ENCODE data around the gene TBCD. TPM values are rescaled to one million over a fixed set of nuclear protein-coding genes. Genes with fewer than 3 reads are reported as not detected.

The TBCD gene
- total RNA-seq, 1 donor from 2014 or later: 49.9 TPM

DNA sequence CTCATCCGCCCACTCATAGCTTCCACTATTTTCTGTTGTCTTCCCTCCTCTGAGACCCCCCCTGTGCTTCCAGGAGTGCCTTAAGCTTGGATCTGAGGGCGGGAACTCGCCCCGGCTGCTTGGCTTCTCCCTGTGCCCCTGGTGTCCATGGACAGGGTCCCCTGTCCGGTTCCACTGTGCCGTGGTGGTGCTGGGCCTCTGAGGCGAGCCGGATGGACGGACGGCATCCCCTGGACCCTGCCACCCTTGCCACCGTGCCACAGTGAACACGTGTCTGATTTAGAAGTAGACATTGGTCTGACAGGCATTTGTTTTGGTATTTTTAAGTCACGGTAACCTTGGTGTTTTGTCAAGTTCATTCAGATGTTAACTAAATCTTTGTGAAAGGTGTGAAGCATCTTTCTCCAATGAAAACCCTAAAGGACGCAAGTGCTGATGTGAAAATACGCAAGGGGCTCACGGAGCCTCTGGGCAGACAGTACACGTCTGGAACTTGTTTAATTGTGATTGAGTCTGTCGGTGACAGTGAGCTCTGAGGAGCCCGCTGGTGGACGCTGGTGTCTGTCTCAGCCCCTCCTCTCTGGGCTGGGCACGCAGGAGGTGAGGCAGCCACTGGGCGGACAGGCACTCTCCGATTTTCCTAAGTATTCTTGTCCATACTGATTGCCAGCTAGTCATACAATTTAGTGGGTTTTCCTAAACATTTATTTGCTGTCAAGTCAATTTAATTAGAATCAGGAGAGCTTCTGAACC lies 61.6 kb downstream of the TBCD start:
- ChIA-PET CTCF (interaction anchor here (0.6 kb wide), 1 partner anchor 157 kb away, joined by 3 read pairs; no protein-coding TSS in a partner anchor), POLR2A (no interaction called here)
- H3K4me1 Mint-ChIP-seq: peaks cover 12% of the 10 kb centered on the region
- H3K27ac Mint-ChIP-seq: no peak overlapping the region
- H3K9me3 Mint-ChIP-seq: no peaks in the 10 kb centered on the region
- H3K27me3 Mint-ChIP-seq: no peaks in the 10 kb centered on the region
- intact Hi-C loops (cut with micrococcal nuclease): no loop called here
- ATAC-seq (ENCODE audit: low read depth): no peak
- H3K36me3 Mint-ChIP-seq (ENCODE audit: low read depth): peaks cover 61% of the 10 kb centered on the region
- no peak overlapping the region for H3K4me3 Mint-ChIP-seq
- TF ChIP-seq, protein P1, sequence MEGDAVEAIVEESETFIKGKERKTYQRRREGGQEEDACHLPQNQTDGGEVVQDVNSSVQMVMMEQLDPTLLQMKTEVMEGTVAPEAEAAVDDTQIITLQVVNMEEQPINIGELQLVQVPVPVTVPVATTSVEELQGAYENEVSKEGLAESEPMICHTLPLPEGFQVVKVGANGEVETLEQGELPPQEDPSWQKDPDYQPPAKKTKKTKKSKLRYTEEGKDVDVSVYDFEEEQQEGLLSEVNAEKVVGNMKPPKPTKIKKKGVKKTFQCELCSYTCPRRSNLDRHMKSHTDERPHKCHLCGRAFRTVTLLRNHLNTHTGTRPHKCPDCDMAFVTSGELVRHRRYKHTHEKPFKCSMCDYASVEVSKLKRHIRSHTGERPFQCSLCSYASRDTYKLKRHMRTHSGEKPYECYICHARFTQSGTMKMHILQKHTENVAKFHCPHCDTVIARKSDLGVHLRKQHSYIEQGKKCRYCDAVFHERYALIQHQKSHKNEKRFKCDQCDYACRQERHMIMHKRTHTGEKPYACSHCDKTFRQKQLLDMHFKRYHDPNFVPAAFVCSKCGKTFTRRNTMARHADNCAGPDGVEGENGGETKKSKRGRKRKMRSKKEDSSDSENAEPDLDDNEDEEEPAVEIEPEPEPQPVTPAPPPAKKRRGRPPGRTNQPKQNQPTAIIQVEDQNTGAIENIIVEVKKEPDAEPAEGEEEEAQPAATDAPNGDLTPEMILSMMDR (IDR thresholded peaks at IDR 0.05): no peak
- DNase-seq: no peak

DNA sequence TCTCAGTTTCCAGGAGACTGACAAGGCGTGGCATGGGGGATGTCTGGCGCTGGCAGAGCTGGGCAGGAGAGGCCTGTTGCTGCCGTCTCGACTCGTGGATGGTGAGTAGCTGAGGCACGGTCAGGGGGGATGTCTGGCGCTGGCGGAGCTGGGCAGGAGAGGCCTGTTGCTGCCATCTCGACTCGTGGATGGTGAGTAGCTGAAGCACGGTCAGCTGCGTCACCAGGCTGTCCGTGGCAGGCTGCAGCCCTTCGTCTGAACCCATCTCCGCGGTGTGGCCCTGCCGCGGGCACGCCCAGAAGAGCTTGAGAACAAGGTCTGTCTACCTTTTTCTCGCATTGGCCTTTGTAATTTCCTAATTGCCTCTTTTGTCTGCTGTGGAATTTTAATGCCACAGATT lies 63.0 kb downstream of the TBCD start:
- DNase-seq (no peak), ATAC-seq (ENCODE audit: low read depth) (no peak)
- CTCF ChIA-PET: no interaction called here
- H3K4me1 Mint-ChIP-seq: peaks cover 24% of the 10 kb centered on the region
- no peaks in the 10 kb centered on the region for H3K9me3 Mint-ChIP-seq
- no peak overlapping the region for H3K27ac Mint-ChIP-seq
- TF ChIP-seq, protein P1 (IDR thresholded peaks at IDR 0.05): no peak
- intact Hi-C loops (cut with micrococcal nuclease): no loop called here
- no peak overlapping the region for H3K4me3 Mint-ChIP-seq
- POLR2A ChIA-PET: no interaction called here
- peaks cover 56% of the 10 kb centered on the region for H3K36me3 Mint-ChIP-seq (ENCODE audit: low read depth)
- no peaks in the 10 kb centered on the region for H3K27me3 Mint-ChIP-seq

DNA sequence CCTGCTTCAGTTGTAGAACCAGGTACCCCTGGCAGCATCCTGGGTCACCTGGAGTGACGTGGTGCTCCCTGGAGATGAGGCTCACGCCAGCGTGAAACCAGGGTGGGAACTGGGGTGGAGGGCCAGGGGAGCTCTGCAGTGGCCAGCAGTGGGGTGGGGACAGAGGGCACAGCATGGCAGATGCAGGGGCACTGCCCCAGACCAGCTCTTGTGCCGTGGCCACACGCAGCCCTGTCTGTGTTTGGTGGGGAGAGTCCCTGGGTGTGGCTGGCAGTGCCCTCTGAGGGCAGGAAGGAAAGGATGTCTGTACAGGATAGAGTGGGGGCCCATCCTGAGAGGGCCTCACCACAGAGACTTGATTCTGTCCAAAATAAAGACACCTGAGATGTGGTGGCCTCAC lies 63.5 kb downstream of the TBCD start:
- TF ChIP-seq, protein P1 (IDR thresholded peaks at IDR 0.05): no peak
- ChIA-PET POLR2A (no interaction called here), CTCF (no interaction called here)
- Mint-ChIP-seq H3K27ac (no peak overlapping the region), H3K4me1 (peaks cover 27% of the 10 kb centered on the region), H3K27me3 (no peaks in the 10 kb centered on the region), H3K9me3 (peaks cover 2% of the 10 kb centered on the region), H3K4me3 (no peak overlapping the region), H3K36me3 (ENCODE audit: low read depth) (peaks cover 59% of the 10 kb centered on the region)
- no peak for DNase-seq
- intact Hi-C loops (cut with micrococcal nuclease): no loop called here
- no peak for ATAC-seq (ENCODE audit: low read depth)

DNA sequence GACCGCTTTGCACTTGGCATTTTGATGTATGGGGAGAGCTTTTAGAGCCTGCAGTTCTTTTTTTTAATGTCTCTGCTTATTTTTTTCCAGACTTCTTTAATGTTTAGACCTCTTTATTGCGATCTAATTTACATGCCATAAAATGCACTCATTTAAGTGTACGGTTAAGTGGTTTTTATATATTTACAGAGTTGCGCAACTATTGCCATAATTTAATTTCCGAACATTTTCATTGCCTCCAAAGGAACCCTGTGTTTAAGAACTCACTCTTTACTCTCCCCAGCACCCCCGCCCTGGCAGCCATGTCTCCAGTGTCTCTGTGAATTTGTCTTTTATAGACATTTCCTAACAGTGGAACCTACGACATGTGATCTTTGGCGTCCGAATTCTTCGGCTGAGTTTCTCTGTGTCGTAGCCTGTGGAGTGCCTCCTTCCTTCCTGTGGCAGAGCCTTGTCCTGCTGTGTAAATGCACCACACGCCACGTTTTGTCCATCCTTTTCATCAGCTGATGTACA lies 64.0 kb downstream of the TBCD start:
- H3K9me3 Mint-ChIP-seq: peaks cover 5% of the 10 kb centered on the region
- TF ChIP-seq, protein P1 (IDR thresholded peaks at IDR 0.05): no peak
- ATAC-seq (ENCODE audit: low read depth) (no peak), DNase-seq (no peak)
- peaks cover 29% of the 10 kb centered on the region for H3K4me1 Mint-ChIP-seq
- no peak overlapping the region for H3K4me3 Mint-ChIP-seq
- no peaks in the 10 kb centered on the region for H3K27me3 Mint-ChIP-seq
- intact Hi-C loops (cut with micrococcal nuclease): no loop called here
- ChIA-PET POLR2A (interaction anchor here (3.7 kb wide), 1 partner anchor 70 kb away, joined by 12 read pairs; no protein-coding TSS in a partner anchor), CTCF (no interaction called here)
- H3K36me3 Mint-ChIP-seq (ENCODE audit: low read depth): peaks cover 57% of the 10 kb centered on the region
- H3K27ac Mint-ChIP-seq: no peak overlapping the region

DNA sequence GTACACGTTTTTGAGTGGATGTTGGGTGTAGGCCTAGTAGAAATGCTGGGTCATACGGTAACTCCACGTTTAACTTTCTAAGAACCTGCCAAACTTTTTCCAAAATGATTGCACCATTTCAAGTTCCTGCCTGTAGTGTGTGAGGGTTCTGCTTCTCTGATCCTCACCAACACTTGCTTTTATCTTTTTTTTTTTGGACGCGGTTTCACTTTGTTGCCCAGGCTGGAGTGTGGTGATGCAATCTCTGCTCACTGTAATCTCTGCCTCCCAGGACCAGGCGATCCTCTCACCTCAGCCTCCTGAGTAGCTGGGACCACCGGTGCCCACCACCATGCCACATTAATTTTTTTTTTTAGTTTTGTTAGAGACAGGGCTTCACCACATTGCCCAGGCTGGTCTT lies 64.5 kb downstream of the TBCD start:
- Mint-ChIP-seq H3K9me3 (peaks cover 5% of the 10 kb centered on the region), H3K27me3 (no peaks in the 10 kb centered on the region), H3K27ac (no peak overlapping the region), H3K4me1 (peaks cover 29% of the 10 kb centered on the region), H3K4me3 (no peak overlapping the region), H3K36me3 (ENCODE audit: low read depth) (peaks cover 55% of the 10 kb centered on the region)
- ATAC-seq (ENCODE audit: low read depth) (no peak), DNase-seq (no peak)
- intact Hi-C loops (cut with micrococcal nuclease): no loop called here
- ChIA-PET POLR2A (interaction anchor here (3.7 kb wide), 1 partner anchor 69 kb away, joined by 12 read pairs; no protein-coding TSS in a partner anchor), CTCF (no interaction called here)
- TF ChIP-seq, protein P1 (IDR thresholded peaks at IDR 0.05): no peak

Measured in activated B cell treated with CpG ODN at 0.5 μM for 24 hours (primary cell).